AG04450 (cell line): Measurements from ENCODE around the gene RPRM. TPM values are rescaled to one million over a fixed set of nuclear protein-coding genes. Genes with fewer than 3 reads are reported as not detected.
"Not testable (repeated sequence)": the region's sequence is repeated elsewhere in the genome, so short reads cannot be mapped to it uniquely, and the experiment has no call there.

Experiments used
- CTCF ChIA-PET: fragments of 300-600, 350-600 bp; formaldehyde crosslinking; extraction: SDS; loops from one replicate; lab custom pipeline; 2022; ENCODE audit warnings: antibody characterized with exemption, inconsistent platforms; lab: Charles Lee
- POLR2A ChIA-PET: fragments of 350-600 bp; formaldehyde crosslinking; extraction: SDS; loops from one replicate; lab custom pipeline; 2021; ENCODE audit warnings: antibody characterized with exemption, inconsistent platforms; lab: Yijun Ruan, JAX
- DNase-seq: peaks from one replicate; pipeline ENCODE4 v3.0.0-alpha.2; 2011; ENCODE audit warnings: low read depth, low spot score
- H3K27ac ChIP-seq: one replicate; pipeline ENCODE4 v1.5.1; 2012; ENCODE audit warnings: low read depth, low read length, control low read depth
- H3K27me3 ChIP-seq: one replicate; pipeline ENCODE4 v1.6.0; 2012; ENCODE audit warnings: low read length; ENCODE audit not compliant: control insufficient read depth, insufficient read depth
- H3K4me3 ChIP-seq: 2 replicates; pipeline ENCODE4 v1.5.1; 2011; ENCODE audit warnings: mild to moderate bottlenecking, low read depth, low read length, control low read depth
- H3K9me3 ChIP-seq: 2 replicates; pipeline ENCODE4 v1.5.1; 2012; ENCODE audit warnings: low read length; ENCODE audit not compliant: control insufficient read depth, insufficient read depth
- CTCF ChIP-seq: IDR thresholded peaks from 2 replicates; pipeline ENCODE4 v1.5.1; 2011; ENCODE audit warnings: low read depth, low read length, control low read depth, inconsistent platforms
- polyA plus RNA-seq: library from polyadenylated mRNA; depleted of rRNA; stranded (reverse); fragments of >200 nt; gene quantifications from 2 replicates; pipeline ENCODE4 v1.2.3, GENCODE V29; 2011

Gene RPRM
- polyA plus RNA-seq, 1 experiment: not detected

DNA sequence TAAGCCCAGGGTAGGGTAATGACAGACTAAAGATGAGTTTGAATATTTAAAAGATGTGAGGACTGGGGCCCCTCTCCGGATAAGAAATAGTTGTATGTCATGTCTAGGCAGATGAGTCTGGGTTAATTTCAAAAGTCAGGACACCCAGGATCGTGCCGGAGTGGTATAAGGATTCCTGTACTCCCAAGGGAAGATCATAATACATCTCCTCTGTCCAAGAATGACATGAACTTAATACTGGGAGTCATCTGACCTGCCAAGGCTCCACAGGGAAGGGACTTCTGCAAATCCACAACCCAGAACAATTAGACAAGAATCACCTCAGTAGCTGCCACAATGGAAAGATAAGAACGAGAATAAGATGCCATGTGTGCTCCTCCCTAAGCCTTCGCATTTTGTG is 17.1 kb downstream of the RPRM start:
- no peak for DNase-seq
- H3K27me3 ChIP-seq: no peaks in the 10 kb centered on the region
- H3K27ac ChIP-seq: no peak overlapping the region
- CTCF ChIA-PET: no interaction called here
- no peaks in the 10 kb centered on the region for H3K9me3 ChIP-seq
- POLR2A ChIA-PET: no interaction called here
- no peak overlapping the region for H3K4me3 ChIP-seq
- no peak for TF ChIP-seq CTCF

GRCh38 chr2:153455861-153456260 is 22.7 kb downstream of the RPRM start:
- H3K27me3 ChIP-seq: no peaks in the 10 kb centered on the region
- no peak for TF ChIP-seq CTCF
- CTCF ChIA-PET: no interaction called here
- H3K27ac ChIP-seq: no peak overlapping the region
- POLR2A ChIA-PET: no interaction called here
- no peak overlapping the region for H3K4me3 ChIP-seq
- no peak for DNase-seq
- H3K9me3 ChIP-seq: peaks cover 9% of the 10 kb centered on the region

DNA sequence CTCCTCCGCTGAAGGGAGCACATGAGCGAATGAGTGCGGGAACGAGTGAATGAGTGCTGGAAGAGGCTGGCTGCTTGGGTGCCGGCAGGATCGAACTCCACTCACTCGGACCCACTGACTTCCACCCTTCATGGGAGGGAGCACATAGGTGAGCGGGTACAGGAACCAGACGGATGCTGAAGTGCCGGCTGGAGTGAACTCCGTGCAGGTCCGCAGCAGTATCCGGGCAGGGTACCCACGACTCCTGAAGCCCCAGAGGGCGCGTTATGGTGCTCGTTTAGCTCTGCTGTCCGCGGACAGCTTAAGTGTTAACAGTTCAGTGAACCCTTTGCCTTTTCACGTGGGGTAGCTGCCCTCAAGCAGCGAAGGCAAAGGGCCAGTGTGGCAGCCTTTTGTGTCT is 23.2 kb downstream of the RPRM start:
- POLR2A ChIA-PET: no interaction called here
- H3K4me3 ChIP-seq: no peak overlapping the region
- no peaks in the 10 kb centered on the region for H3K27me3 ChIP-seq
- H3K27ac ChIP-seq: no peak overlapping the region
- DNase-seq: no peak
- CTCF ChIA-PET: no interaction called here
- H3K9me3 ChIP-seq: peaks cover 9% of the 10 kb centered on the region
- TF ChIP-seq CTCF: no peak

DNA sequence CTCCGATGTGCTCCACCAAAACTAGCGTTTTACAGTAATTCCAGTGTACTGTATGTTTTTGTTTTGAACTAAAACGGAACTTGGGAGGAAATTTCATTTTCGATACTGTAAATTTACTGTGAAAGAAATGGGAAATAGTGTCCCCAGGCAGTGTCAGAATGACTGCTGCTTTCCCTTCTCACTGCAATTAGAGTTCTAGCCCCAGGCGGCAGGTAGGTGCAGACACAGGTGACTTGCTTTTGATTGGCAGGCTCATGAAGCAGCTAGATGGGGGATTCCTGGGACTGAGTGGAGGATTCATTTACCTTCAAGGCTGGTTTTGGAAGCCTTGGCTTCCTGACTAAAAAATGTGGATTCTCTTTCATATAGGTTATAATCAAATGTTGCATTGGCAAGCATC is 27.0 kb downstream of the RPRM start:
- CTCF ChIA-PET: no interaction called here

GRCh38 chr2:153443106-153443505 is 35.5 kb downstream of the RPRM start:
- H3K27me3 ChIP-seq: no peaks in the 10 kb centered on the region
- TF ChIP-seq CTCF: no peak
- no peak overlapping the region for H3K27ac ChIP-seq
- ChIA-PET CTCF (no interaction called here), POLR2A (no interaction called here)
- no peak overlapping the region for H3K4me3 ChIP-seq
- no peak for DNase-seq
- H3K9me3 ChIP-seq: peaks cover 9% of the 10 kb centered on the region; the same call in 1 of the 2 replicates

More for the DNA sequence above, 27.0 kb downstream of the RPRM start:
- TF ChIP-seq CTCF: no peak
- no peaks in the 10 kb centered on the region for H3K27me3 ChIP-seq
- no peak overlapping the region for H3K27ac ChIP-seq
- H3K4me3 ChIP-seq: no peak overlapping the region
- H3K9me3 ChIP-seq: peaks cover 9% of the 10 kb centered on the region
- POLR2A ChIA-PET: no interaction called here
- DNase-seq: no peak

DNA sequence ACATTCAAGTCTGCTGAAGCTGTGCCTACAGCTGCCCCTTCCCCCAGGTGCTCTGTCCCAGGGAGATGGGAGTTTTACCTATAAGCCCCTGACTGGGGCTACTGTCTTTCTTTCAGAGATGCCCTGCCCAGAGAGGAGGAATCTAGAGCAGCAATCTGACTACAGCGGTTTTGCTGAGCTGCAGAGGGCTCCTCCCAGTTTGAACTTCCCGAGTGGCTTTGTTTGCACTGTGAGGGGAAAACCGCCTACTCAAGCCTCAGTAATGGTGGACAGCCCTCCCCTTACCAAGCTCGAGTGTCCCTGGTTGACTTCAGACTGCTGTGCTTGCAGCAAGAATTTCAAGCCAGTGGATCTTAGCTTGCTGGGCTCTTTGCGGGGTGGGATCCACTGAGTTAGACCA is 35.9 kb downstream of the RPRM start:
- CTCF ChIA-PET, H3K27me3 ChIP-seq, DNase-seq, H3K4me3 ChIP-seq, POLR2A ChIA-PET, H3K9me3 ChIP-seq, H3K27ac ChIP-seq: not testable (repeated sequence)

- CTCF ChIA-PET, H3K9me3 ChIP-seq, POLR2A ChIA-PET, H3K4me3 ChIP-seq, H3K27me3 ChIP-seq, DNase-seq, H3K27ac ChIP-seq: not testable (repeated sequence)
These were observed 38.5 kb downstream of the RPRM start for GRCh38 chr2:153440090-153440489.
